Body of pancreas (tissue), 4 donors: ENCODE data around the gene SLK. TPM values are rescaled to one million over a fixed set of nuclear protein-coding genes. Genes with fewer than 3 reads are reported as not detected.

Experiments
- ATAC-seq: fragments of 150-250 bp; one replicate; pipeline ENCODE4 v1.9.1; 2016
- DNase-seq, 4 donors: peaks; one replicate each; pipeline ENCODE4 v3.0.0-alpha.2; 2019
- H3K27ac ChIP-seq, 4 donors: fragments of 200-600 bp; sonication (generic); 1 replicate in 3 of 4; 2 replicates in 1 of 4; pipeline versions ENCODE4 v1.5.1 to v1.6.1; 2016 to 2019; ENCODE audit warnings: mild to moderate bottlenecking in 1 of 4, mixed read lengths in 1 of 4, moderate library complexity in 1 of 4
- H3K27me3 ChIP-seq, 2 donors: fragments of 200-600 bp; sonication (generic); one replicate each; pipeline ENCODE4 v1.6.0; 2016; ENCODE audit warnings: mild to moderate bottlenecking in 1 of 2
- H3K36me3 ChIP-seq, 2 donors: fragments of 200-600 bp; sonication (generic); replicated peaks in 1 of 2; 2 replicates each; pipeline ENCODE4 v1.5.1; 2016; ENCODE audit warnings: low read depth in 2 of 2; ENCODE audit not compliant: insufficient read depth in 1 of 2
- H3K4me1 ChIP-seq: fragments of 200-600 bp; sonication (generic); one replicate; pipeline ENCODE4 v1.6.0; 2016
- H3K4me3 ChIP-seq, 2 donors: fragments of 200-600 bp; sonication (generic); 1 replicate in 1 of 2; 2 replicates in 1 of 2; pipeline ENCODE4 v1.5.1; 2016 to 2019
- H3K9me3 ChIP-seq, 3 donors: fragments of 200-600 bp; sonication (generic); 1 replicate in 2 of 3; 2 replicates in 1 of 3; pipeline ENCODE4 v1.5.1; 2016
- POLR2A ChIP-seq, 3 donors: fragments of 450-650 bp; IDR thresholded peaks; one replicate each; pipeline ENCODE4 v1.6.1; 2016; ENCODE audit warnings: antibody characterized with exemption in 3 of 3, mild to moderate bottlenecking in 2 of 3
- WGBS, 2 donors: methylation state at CpG; one replicate each; pipeline ENCODE4 v1.1.5; 2017; 5-methylcytosine and 5-hydroxymethylcytosine counted together
- intact Hi-C: fragments of 100-400 bp; cut with DNase I; formaldehyde crosslinking; loops from one replicate; pipeline ENCODE4 v1.15.1; 2023
- total RNA-seq, 2 donors: library from RNA; depleted of rRNA; stranded (reverse); fragments of >200 nt; gene quantifications; one replicate each; pipeline ENCODE4 v1.1.0, GENCODE V29; 2016
- TF ChIP-seq, protein P1 (sequence below), 7 experiments: fragments of 450-650 bp in 4 of 7; fragments of 200-600 bp in 3 of 7; sonication (generic) in 3 of 7; IDR thresholded peaks; one replicate each; pipeline ENCODE4 v1.5.1; 2016 to 2019; ENCODE audit warnings: antibody characterized with exemption in 7 of 7

The SLK gene
- total RNA-seq, 2 donors from 2014 or later, result 23.7 to 25.9 TPM

- H3K27me3 ChIP-seq, result no peaks in the 10 kb centered on the region
- peaks cover 5% of the 10 kb centered on the region for H3K4me1 ChIP-seq
- intact Hi-C loops, result no loop called here
- H3K4me3 ChIP-seq, result no peak overlapping the region
- no peaks in the 10 kb centered on the region for H3K9me3 ChIP-seq
- ATAC-seq (no peak), DNase-seq (no peak)
- H3K36me3 ChIP-seq, result peaks cover 0 to 2% of the 10 kb centered on the region in 2 donors
- no peak overlapping the region for H3K27ac ChIP-seq
- WGBS, 2 donors, result 56 to 62% methylated on average over 3 of the region's 3 CpGs
- TF ChIP-seq, protein P1, sequence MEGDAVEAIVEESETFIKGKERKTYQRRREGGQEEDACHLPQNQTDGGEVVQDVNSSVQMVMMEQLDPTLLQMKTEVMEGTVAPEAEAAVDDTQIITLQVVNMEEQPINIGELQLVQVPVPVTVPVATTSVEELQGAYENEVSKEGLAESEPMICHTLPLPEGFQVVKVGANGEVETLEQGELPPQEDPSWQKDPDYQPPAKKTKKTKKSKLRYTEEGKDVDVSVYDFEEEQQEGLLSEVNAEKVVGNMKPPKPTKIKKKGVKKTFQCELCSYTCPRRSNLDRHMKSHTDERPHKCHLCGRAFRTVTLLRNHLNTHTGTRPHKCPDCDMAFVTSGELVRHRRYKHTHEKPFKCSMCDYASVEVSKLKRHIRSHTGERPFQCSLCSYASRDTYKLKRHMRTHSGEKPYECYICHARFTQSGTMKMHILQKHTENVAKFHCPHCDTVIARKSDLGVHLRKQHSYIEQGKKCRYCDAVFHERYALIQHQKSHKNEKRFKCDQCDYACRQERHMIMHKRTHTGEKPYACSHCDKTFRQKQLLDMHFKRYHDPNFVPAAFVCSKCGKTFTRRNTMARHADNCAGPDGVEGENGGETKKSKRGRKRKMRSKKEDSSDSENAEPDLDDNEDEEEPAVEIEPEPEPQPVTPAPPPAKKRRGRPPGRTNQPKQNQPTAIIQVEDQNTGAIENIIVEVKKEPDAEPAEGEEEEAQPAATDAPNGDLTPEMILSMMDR (IDR thresholded peaks at IDR 0.05), result no peak
Measured at GRCh38 chr10:103990121-103990520, 23.2 kb downstream of the SLK start.

- no peaks in the 10 kb centered on the region for H3K9me3 ChIP-seq
- no peak overlapping the region for H3K4me3 ChIP-seq
- peaks cover 5% of the 10 kb centered on the region for H3K4me1 ChIP-seq
- WGBS, 2 donors, result 52 to 53% methylated on average over 1 of the region's 1 CpG
- H3K36me3 ChIP-seq, result peaks cover 0 to 2% of the 10 kb centered on the region in 2 donors
- ATAC-seq (no peak), DNase-seq (no peak)
- no peak overlapping the region for H3K27ac ChIP-seq
- H3K27me3 ChIP-seq, result no peaks in the 10 kb centered on the region
- intact Hi-C loops, result no loop called here
- no peak for TF ChIP-seq POLR2A (IDR thresholded peaks at IDR 0.05)
- TF ChIP-seq, protein P1 (IDR thresholded peaks at IDR 0.05), result no peak
Measured at GRCh38 chr10:103990531-103990930, 23.6 kb downstream of the SLK start.

DNA sequence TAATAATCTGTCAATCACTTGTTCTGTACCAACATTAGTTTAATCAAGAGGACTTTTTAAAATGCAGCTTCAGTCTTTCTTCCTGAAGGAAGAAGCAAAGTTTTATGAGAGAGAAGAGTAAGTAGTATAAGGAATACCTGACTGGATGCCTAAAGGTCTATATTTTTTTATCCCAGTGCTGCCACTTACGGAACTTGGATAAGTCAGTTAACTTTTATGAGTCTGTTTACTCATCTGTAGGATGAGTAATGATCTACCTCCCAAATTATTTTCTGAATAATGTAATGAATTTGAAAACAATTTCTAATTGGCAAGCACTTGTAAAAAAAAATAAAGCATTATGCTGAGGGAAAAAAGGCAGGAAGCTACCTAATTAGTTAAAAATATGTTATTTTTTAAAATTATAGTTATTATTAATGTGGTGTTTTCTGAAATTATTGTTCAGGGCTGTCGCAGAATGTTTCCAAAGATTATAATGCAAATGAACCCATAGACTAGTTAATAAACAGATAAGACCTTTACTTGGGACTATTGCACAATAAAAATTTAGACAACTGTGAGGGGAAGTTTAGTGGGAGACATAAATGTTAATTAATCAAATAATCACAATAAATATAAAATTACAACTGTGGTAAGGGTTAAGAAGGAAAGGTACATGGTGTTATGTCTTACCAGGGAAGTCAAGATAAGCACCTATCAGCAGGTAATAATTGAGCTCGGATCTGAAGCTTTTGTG is 24.6 kb downstream of the SLK start:
- TF ChIP-seq, protein P1 (IDR thresholded peaks at IDR 0.05), result no peak
- no peak for TF ChIP-seq POLR2A (IDR thresholded peaks at IDR 0.05)
- Histone ChIP-seq H3K9me3 (no peaks in the 10 kb centered on the region), H3K27me3 (no peaks in the 10 kb centered on the region), H3K4me1 (peaks cover 5% of the 10 kb centered on the region), H3K27ac (no peak overlapping the region), H3K4me3 (no peak overlapping the region), H3K36me3 (peaks cover 0 to 2% of the 10 kb centered on the region in 2 donors)
- intact Hi-C loops, result no loop called here
- ATAC-seq (no peak), DNase-seq (no peak)
- WGBS, 2 donors, result 41 to 53% methylated on average over 3 of the region's 3 CpGs

DNA sequence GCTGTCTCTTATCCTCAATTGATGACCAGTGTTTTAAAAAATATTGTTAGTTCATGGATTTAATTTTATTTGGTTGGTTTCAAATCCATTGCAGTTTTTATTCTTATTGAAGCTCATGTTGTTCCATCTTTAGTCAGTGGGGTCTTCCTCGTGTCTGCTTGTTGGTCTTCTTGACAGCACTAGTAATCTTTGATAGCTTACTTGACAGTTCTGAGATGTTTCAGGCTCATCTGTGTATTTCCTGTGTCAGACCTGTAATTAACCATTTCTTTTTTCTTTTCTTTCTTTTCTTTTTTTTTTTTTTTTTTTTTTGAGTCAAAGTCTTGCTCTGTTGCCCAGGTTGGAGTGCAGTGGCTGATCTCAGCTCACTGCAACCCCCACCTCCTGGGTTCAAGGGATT is 28.2 kb downstream of the SLK start:
- no peak for TF ChIP-seq POLR2A (IDR thresholded peaks at IDR 0.05)
- TF ChIP-seq, protein P1 (IDR thresholded peaks at IDR 0.05), result no peak
- H3K27me3 ChIP-seq, result no peaks in the 10 kb centered on the region
- 79 to 100% methylated on average over 1 of the region's 1 CpG for WGBS, 2 donors
- H3K27ac ChIP-seq, result no peak overlapping the region
- no peak overlapping the region for H3K4me3 ChIP-seq
- peaks cover 4 to 8% of the 10 kb centered on the region in 2 donors for H3K36me3 ChIP-seq
- H3K9me3 ChIP-seq, result no peaks in the 10 kb centered on the region
- intact Hi-C loops, result no loop called here
- H3K4me1 ChIP-seq, result no peaks in the 10 kb centered on the region
- no peak for ATAC-seq
- DNase-seq, result no peak

GRCh38 chr10:103998805-103999204 is 31.9 kb downstream of the SLK start:
- H3K27me3 ChIP-seq, result no peaks in the 10 kb centered on the region
- H3K4me1 ChIP-seq, result no peaks in the 10 kb centered on the region
- H3K27ac ChIP-seq, result no peak overlapping the region
- DNase-seq (no peak), ATAC-seq (no peak)
- WGBS, 2 donors, result 95% methylated on average over 2 of the region's 2 CpGs
- TF ChIP-seq, protein P1 (IDR thresholded peaks at IDR 0.05), result no peak
- no peak for TF ChIP-seq POLR2A (IDR thresholded peaks at IDR 0.05)
- H3K36me3 ChIP-seq, result peaks cover 4 to 16% of the 10 kb centered on the region in 2 donors
- H3K9me3 ChIP-seq, result no peaks in the 10 kb centered on the region
- no peak overlapping the region for H3K4me3 ChIP-seq
- intact Hi-C loops, result no loop called here
